Measurements from ENCODE around the gene MMP8.
A peak's percentile ranks its signal among the peaks of the same experiment; 100 is the strongest.

Gene MMP8

DNA sequence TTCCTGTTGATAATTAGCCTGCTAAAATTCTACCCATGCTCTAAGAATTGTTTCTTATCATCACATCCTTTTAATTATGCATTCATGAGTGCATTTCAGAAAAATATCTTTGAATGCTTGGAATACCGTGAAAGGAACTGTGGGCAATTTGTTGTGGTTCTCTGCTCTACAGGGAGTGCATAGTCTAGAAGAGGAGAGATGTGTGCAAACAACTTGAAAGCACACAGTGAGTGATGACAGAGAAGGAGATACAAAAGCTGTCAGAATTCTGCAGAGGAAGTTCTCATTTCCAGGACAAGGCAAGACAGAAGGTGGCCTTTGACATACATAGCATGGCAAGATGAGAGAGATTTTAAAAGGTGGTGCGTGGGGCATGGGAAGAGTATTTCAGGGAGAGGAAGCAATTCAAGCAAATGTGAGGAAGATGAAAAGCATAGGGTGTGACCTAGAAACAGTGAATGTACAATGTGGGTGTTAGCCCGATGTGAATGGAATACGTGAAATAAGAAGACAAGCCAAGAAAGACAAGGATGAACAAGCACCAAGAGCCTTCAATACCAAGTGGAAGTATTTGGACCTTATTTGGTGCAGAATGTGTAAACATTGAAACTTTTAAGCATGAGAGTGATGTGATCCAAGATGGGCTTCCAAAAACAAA lies 5.0 kb downstream of the MMP8 start:
- DNase-seq, result no peak

DNA sequence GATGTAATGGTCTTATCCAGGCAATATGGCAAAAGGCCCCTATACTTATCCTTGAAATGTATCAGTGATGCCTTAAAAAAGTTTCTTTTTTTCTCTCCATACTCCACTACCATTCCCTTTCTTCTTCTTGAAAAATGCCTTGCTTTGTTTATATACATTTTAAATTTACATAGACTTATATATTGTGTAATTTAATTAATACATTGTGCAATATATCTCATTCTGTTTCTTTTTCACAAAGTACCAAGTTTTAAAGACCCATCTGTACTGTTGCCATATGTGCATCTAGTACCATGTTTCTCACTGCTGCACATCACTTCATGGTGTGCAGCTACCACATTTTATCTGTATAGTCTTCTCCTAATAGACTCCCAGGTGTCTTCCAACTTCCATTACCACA lies 7.5 kb downstream of the MMP8 start:
- no peak for DNase-seq

GRCh38 chr11:102716527-102716926 lies 8.2 kb downstream of the MMP8 start:
- DNase-seq, result no peak

DNA sequence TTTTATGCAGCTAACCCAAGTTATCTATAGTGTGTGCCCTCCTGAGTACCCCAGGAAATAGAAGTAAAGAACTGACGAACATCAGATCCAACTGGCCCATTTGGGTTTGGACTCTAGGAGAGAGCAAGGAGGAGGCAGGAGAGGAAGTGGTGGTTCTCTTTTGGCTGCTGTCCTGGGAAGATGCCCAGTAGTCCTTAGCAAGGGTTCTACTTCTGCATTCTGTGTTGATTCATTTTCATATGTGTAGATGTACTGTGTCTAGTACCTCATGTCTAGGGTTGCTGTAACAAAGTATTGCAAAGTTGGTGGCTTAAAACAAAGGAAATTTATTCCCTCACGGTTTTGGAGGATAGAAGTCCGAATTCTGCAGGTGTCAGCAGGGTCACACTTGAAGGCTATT lies 12.6 kb downstream of the MMP8 start:
- no peak for DNase-seq

- no peak for DNase-seq
Observed at GRCh38 chr11:102709201-102709945, 15.4 kb downstream of the MMP8 start.

- no peak for DNase-seq
Observed at GRCh38 chr11:102708654-102709053, 16.1 kb downstream of the MMP8 start.

DNA sequence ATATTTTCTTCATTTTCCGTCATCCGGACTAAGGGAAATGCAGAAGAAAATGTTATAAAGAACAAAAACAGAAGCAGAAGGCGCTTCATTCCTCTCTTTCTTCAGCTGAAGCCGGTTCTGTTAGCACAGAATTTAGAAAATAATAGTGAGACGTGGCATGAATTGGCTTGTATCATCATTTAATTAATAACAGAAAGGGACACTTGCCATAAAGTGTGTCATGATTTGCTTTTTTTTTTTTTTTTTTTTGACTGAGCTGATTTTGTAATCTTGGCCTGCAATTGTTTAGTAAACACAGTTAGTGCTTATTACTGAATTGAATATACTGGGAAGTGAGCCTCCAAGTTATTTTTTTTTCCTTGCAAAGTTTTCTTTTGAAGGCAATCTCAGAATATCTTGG lies 19.1 kb downstream of the MMP8 start, which contains the start of gene MMP27:
TSS of gene MMP27 (minus strand) at position 144 of the 400 bp plus-strand sequence. CDS start at position 89, 55 bp downstream.
- no peak for DNase-seq

GRCh38 chr11:102704841-102705240 lies 19.9 kb downstream of the MMP8 start:
- no peak for DNase-seq

DNA sequence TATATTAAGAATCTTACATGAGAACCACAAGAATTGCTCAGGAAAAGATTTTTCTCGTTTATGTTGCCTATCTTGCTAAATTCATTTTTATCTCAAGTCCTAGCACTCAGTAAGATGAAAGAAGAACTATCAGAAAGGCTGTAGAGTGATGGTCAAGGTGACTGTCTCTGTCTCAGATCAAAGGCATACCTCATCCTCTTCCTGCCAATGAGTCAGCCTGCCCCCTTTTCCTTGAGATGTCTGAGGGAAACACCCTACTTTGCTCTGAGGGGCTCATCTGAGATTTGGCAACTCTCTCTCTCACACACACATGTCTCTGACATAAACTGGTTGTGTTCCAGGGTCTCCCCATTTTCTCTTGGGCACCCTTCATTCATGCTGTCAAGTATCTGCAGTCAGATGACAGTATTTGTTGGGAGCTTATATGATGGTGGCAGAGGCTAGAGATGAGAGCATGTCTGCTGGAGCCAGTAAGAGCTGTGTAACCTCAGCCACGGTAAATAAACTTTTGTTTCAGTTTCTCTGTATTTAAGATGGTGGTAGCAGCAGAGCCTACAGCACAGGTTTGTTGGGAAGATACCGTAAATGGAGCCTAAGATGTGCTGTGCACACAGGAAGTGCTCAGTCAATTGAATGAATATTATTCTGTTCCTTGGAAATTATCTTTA lies 20.8 kb downstream of the MMP8 start:
- no peak for DNase-seq

DNA sequence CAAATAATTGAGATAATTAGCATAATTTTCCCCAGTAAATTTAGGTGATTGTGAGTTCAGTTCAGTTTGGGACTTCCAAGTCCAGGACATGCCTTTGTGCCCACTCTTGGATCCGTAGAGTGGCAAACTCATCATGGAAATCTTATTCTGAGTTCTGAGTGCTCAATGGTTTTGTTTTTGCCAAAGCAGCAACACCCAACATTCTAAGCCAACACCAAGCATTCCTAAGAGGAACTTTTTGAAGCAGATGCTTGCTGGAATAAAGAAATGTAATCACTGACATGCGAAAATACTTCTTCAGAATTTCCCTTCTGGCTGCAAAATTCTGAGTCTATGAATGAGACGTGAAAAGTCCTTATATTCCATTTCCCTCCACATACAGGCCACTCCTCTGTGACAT lies 29.6 kb downstream of the MMP8 start:
- DNase-seq, result no peak

- DNase-seq, result no peak
Observed at GRCh38 chr11:102685754-102686153, 39.0 kb downstream of the MMP8 start.

- no peak for DNase-seq
Observed at GRCh38 chr11:102685338-102685737, 39.4 kb downstream of the MMP8 start.

GRCh38 chr11:102683277-102683676 lies 41.5 kb downstream of the MMP8 start:
- no peak for DNase-seq

DNA sequence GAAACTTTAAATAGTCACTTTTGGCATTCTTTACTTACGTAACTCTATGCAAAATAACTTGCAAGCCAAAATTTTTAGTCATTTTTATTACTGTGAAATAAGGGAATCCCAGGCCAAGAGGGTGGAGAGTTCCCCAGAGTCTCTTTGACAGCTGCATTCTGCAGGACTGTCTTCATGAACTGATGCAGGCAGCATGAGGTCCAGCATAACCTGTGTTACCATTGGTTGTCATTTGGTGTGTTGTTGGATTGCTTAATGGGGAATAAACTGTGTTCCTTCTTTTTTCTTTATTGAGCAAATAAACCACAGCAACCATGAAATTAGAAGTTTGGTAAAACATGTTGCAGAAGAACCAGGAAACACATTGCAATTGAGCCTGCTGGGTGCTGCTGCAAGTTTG lies 43.8 kb downstream of the MMP8 start:
- DNase-seq, result no peak

DNA sequence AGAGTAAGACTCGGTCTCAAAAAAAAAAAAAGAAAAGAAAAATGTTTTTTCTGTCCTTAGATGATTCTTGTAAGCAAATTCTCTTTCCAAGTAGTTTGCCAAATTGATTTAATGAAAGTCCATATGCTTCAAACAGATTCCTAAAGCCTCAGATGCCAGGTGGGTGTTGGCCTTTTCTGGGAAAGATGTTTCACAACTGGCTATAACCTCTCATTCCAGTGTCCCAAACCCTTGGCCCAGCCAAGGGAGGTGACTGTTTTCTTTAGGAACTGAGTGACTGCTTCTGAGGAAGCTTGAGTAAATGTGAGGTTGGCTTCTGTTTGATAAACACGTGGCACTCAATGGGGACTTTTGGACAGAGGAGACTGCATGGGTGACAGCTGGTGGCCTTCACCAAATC lies 46.7 kb downstream of the MMP8 start:
- DNase-seq, result no peak

DNA sequence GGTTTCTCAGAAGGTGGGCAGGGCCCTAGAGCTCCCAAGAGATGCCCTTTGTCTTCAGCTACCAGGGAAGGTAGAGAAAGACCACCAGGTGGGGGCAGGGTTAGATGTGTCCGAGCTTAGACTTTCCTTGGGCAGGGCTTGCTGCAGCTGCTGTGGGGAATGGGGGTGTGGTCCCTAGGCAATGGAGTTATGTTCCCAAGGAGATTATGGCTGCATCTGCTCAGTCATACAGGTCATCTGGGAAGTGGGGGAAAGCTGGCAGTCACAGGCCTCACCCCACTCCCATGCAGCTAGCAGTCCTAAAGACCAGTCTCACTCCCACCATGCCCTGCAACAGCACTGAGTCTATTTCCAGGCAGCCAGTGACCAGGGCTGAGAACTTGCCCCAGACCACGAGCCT lies 48.7 kb downstream of the MMP8 start:
- no peak for DNase-seq

DNA sequence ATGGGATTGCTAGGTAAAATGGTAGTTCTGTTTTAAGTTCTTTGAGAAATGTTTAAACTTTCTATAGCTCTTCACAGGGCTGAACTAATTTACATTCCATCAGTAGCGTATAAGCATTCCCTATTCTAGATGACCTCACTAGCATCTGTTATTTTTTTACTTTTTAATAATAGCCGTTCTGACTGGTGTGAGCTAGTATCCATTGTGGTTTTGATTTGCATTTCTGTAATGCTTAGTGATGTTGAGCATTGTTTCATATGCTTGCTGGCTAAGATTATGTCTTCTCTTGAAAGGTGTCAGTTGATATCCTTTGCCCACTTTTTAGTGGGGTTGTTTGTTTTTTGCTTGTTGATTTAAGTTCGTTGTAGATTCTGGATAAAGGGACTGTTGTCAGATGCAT lies 55.1 kb downstream of the MMP8 start:
- no peak for DNase-seq

DNA sequence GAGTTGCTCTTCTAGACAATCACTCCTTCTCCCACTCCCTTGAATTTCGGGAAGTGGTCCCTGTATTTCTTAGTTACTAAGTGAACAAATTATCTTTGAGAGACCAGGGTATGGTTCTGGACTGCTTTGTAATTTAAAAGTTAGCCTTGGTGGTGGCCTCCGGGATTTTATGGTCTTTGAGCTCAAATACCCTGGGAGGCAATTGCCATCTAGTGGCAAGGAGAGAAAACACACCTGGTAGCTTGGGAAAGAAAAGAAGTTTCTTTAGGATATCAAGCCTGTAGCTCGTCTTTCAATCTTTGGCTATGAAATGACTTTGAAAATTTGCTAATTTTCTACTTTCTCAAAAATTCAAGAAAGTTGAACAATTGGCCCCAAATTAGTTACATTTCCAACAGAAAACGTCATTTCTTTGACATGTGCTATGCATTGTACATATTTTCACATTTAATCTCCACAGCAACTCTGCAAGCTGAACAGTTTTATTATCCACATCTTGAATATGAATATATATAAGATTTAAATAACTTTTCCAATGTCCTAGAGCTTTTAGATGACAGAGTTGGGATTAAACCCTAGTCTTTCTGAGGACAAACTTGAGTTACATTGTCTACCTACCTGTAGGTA lies 58.3 kb downstream of the MMP8 start:
- peak; percentile 8 for DNase-seq

- no peak for DNase-seq
Observed at GRCh38 chr11:102664001-102664752, 60.6 kb downstream of the MMP8 start.

GRCh38 chr11:102662607-102663006 lies 62.1 kb downstream of the MMP8 start:
- DNase-seq, result no peak
